H1 (cell line): ENCODE measurements around the gene OR7D4. TPM values are rescaled to one million over a fixed set of nuclear protein-coding genes. Genes with fewer than 3 reads are reported as not detected.

Experiments used
- CTCF ChIA-PET: fragments of 300-600 bp; sonication (Branson Sonifier 250); formaldehyde crosslinking; loops from one replicate; lab custom pipeline; 2021; ENCODE audit not compliant: partially characterized antibody; lab: Charles Lee
- POLR2A ChIA-PET: fragments of 300-600 bp; sonication (Branson Sonifier 250); formaldehyde crosslinking; loops from one replicate; lab custom pipeline; 2021; ENCODE audit warnings: inconsistent platforms; ENCODE audit not compliant: partially characterized antibody; lab: Charles Lee
- DNase-seq, 2 experiments: peaks; one replicate each; pipeline versions ENCODE4 v3.0.0 to v3.0.0-alpha.2; 2010 to 2022; ENCODE audit warnings: low spot score in 2 of 2, low read depth in 1 of 2, mixed read lengths in 1 of 2
- FAIRE-seq: peaks from 2 replicates; lab custom pipeline; 2011; peaks lifted over from hg19 to GRCh38; lab: Jason Lieb, UNC
- H2AFZ ChIP-seq: 2 replicates; pipeline ENCODE4 v1.8.1; 2012; ENCODE audit warnings: low read length, inconsistent platforms
- H2AK5ac ChIP-seq: 2 replicates; pipeline ENCODE4 v1.6.1; 2013; ENCODE audit warnings: low read depth, low read length
- H2BK120ac ChIP-seq: replicated peaks from 2 replicates; pipeline ENCODE3; 2013; ENCODE audit warnings: low read depth, low read length, inconsistent platforms
- H2BK12ac ChIP-seq: 2 replicates; pipeline ENCODE4 v1.6.1; 2013; ENCODE audit warnings: low read depth, low read length
- H2BK15ac ChIP-seq: 2 replicates; pipeline ENCODE4 v1.6.1; 2013; ENCODE audit warnings: low read length
- H2BK20ac ChIP-seq: 2 replicates; pipeline ENCODE4 v1.6.1; 2013; ENCODE audit warnings: low read length
- H2BK5ac ChIP-seq: 2 replicates; pipeline ENCODE4 v1.6.1; 2013; ENCODE audit warnings: low read depth, low read length
- H3K14ac ChIP-seq: 2 replicates; pipeline ENCODE4 v1.6.1; 2013; ENCODE audit warnings: inconsistent platforms; ENCODE audit not compliant: insufficient read length
- H3K18ac ChIP-seq: 2 replicates; pipeline ENCODE4 v1.6.1; 2013; ENCODE audit warnings: low read length; ENCODE audit errors: extremely low read depth
- H3K23ac ChIP-seq: 2 replicates; pipeline ENCODE4 v1.6.1; 2013; ENCODE audit warnings: inconsistent platforms; ENCODE audit not compliant: insufficient read length
- H3K23me2 ChIP-seq: 2 replicates; pipeline ENCODE4 v1.6.1; 2013; ENCODE audit warnings: low read depth, low read length
- H3K27ac ChIP-seq: 2 replicates; pipeline ENCODE4 v1.6.1; 2011; ENCODE audit warnings: low read depth, low read length, inconsistent platforms
- H3K27me3 ChIP-seq, 4 experiments: replicated peaks in 1 of 4; 1 replicate in 1 of 4; 2 replicates in 3 of 4; pipeline versions ENCODE4 v1.6.1 to v1.8.1; 2011 to 2013; ENCODE audit warnings: low read length in 3 of 4, mild to moderate bottlenecking in 3 of 4, inconsistent platforms in 2 of 4, mixed read lengths in 2 of 4, moderate library complexity in 1 of 4; ENCODE audit not compliant: control insufficient read depth in 3 of 4, insufficient read depth in 3 of 4; ENCODE audit errors: extremely low read depth in 1 of 4
- H3K36me3 ChIP-seq, 4 experiments: 2 replicates each; pipeline versions ENCODE4 v1.6.1 to v1.8.1; 2011 to 2013; ENCODE audit warnings: mild to moderate bottlenecking in 4 of 4, low read length in 3 of 4, moderate library complexity in 2 of 4, control low read depth in 1 of 4, inconsistent platforms in 1 of 4; ENCODE audit not compliant: insufficient read depth in 4 of 4, control insufficient read depth in 2 of 4
- H3K4ac ChIP-seq: replicated peaks from 2 replicates; pipeline ENCODE3; 2013; ENCODE audit warnings: low read length, low read depth, mixed read lengths, inconsistent platforms; ENCODE audit not compliant: insufficient read length
- H3K4me1 ChIP-seq, 4 experiments: replicated peaks in 1 of 4; 1 replicate in 1 of 4; 2 replicates in 3 of 4; pipeline versions ENCODE4 v1.6.1 to v1.8.1; 2011 to 2013; ENCODE audit warnings: low read length in 3 of 4, inconsistent platforms in 2 of 4, mixed read lengths in 1 of 4; ENCODE audit not compliant: insufficient read depth in 4 of 4, control insufficient read depth in 3 of 4
- H3K4me2 ChIP-seq, 2 experiments: 2 replicates each; pipeline versions ENCODE4 v1.6.1 to v1.8.1; 2011 to 2013; ENCODE audit warnings: low read depth in 2 of 2, low read length in 2 of 2, control low read depth in 1 of 2, inconsistent platforms in 1 of 2, mild to moderate bottlenecking in 1 of 2; ENCODE audit not compliant: insufficient read depth in 1 of 2
- H3K4me3 ChIP-seq, 4 experiments: fragments of 200-600, 300-600 bp in 1 of 4; sonication (generic), shearing (Covaris generic), sonication (Bioruptor Twin) in 1 of 4; 2 replicates each; pipeline versions ENCODE4 v1.5.1 to v1.8.1; 2011 to 2016; ENCODE audit warnings: low read length in 4 of 4, low read depth in 3 of 4, control low read depth in 2 of 4, inconsistent platforms in 2 of 4, mild to moderate bottlenecking in 2 of 4, mixed read lengths in 1 of 4, moderate library complexity in 1 of 4; ENCODE audit not compliant: insufficient read depth in 2 of 4; ENCODE audit errors: extremely low read depth in 1 of 4
- H3K56ac ChIP-seq: replicated peaks from 2 replicates; pipeline ENCODE3; 2013; ENCODE audit warnings: low read depth, mild to moderate bottlenecking, mixed read lengths, low read length, inconsistent platforms; ENCODE audit not compliant: insufficient read length
- H3K79me1 ChIP-seq: 2 replicates; pipeline ENCODE4 v1.6.1; 2013; ENCODE audit warnings: low read depth, low read length, control low read depth
- H3K79me2 ChIP-seq, 2 experiments: 2 replicates each; pipeline versions ENCODE4 v1.6.1 to v1.8.1; 2012 to 2013; ENCODE audit warnings: low read length in 2 of 2, mild to moderate bottlenecking in 2 of 2, inconsistent platforms in 1 of 2; ENCODE audit not compliant: insufficient read depth in 2 of 2, control insufficient read depth in 1 of 2
- H3K9ac ChIP-seq, 4 experiments: replicated peaks in 1 of 4; 1 replicate in 1 of 4; 2 replicates in 3 of 4; pipeline versions ENCODE4 v1.6.1 to v1.8.1; 2011 to 2013; ENCODE audit warnings: low read depth in 3 of 4, low read length in 3 of 4, control low read depth in 2 of 4, mild to moderate bottlenecking in 2 of 4, moderate library complexity in 2 of 4, inconsistent platforms in 1 of 4; ENCODE audit errors: extremely low read depth in 1 of 4
- H3K9me3 ChIP-seq, 2 experiments: 2 replicates each; pipeline versions ENCODE4 v1.6.1 to v1.8.1; 2012 to 2013; ENCODE audit warnings: mild to moderate bottlenecking in 2 of 2, moderate library complexity in 2 of 2, control low read depth in 1 of 2, inconsistent platforms in 1 of 2, low read depth in 1 of 2, low read length in 1 of 2, mixed read lengths in 1 of 2; ENCODE audit not compliant: insufficient read depth in 2 of 2
- H4K20me1 ChIP-seq, 2 experiments: replicated peaks in 1 of 2; 2 replicates each; pipeline versions ENCODE3 to v1.8.1; 2011 to 2013; ENCODE audit warnings: inconsistent platforms in 2 of 2, low read length in 2 of 2, mild to moderate bottlenecking in 1 of 2; ENCODE audit not compliant: insufficient read depth in 2 of 2, control insufficient read depth in 1 of 2
- H4K5ac ChIP-seq: 2 replicates; pipeline ENCODE4 v1.6.1; 2013; ENCODE audit warnings: low read length, low read depth, mixed read lengths, inconsistent platforms; ENCODE audit not compliant: insufficient read length
- H4K8ac ChIP-seq: 2 replicates; pipeline ENCODE4 v1.8.0; 2013; ENCODE audit warnings: mild to moderate bottlenecking, moderate library complexity, low read length, inconsistent platforms; ENCODE audit not compliant: insufficient read depth; ENCODE audit errors: extremely low read depth
- H4K91ac ChIP-seq: replicated peaks from 2 replicates; pipeline ENCODE3; 2013; ENCODE audit warnings: low read length, mixed read lengths, inconsistent platforms; ENCODE audit not compliant: insufficient read length
- CBX8 ChIP-seq: fragments of 300-800, 300-1000 bp; sonication (generic); IDR thresholded peaks from 2 replicates; pipeline ENCODE4 v1.7.1; 2016; ENCODE audit warnings: low read depth, low read length, borderline replicate concordance
- CEBPB ChIP-seq: IDR thresholded peaks from 2 replicates; pipeline ENCODE4 v1.6.1; 2012; ENCODE audit warnings: low read depth, low read length
- CHD2 ChIP-seq: IDR thresholded peaks from 2 replicates; pipeline ENCODE4 v1.6.1; 2012; ENCODE audit warnings: low read length, improper control_type of control experiment
- RBBP5 ChIP-seq: IDR thresholded peaks from 2 replicates; pipeline ENCODE4 v1.7.1; 2012; ENCODE audit warnings: low read depth, mild to moderate bottlenecking, inconsistent platforms, low read length, moderate library complexity, borderline replicate concordance
- SP2 ChIP-seq: IDR thresholded peaks from 2 replicates; pipeline ENCODE4 v1.6.1; 2012; ENCODE audit warnings: mild to moderate bottlenecking, low read length, inconsistent platforms
- YY1 ChIP-seq: IDR thresholded peaks from 2 replicates; pipeline ENCODE4 v1.6.1; 2011; ENCODE audit warnings: low read depth, mild to moderate bottlenecking, low read length
- WGBS, 2 experiments: shearing (Covaris generic) in 1 of 2; methylation state at CpG; one replicate each; pipeline versions ENCODE4 v1.1.6 to v1.1.7; 2013 to 2015; ENCODE audit warnings: low lambda C conversion rate in 2 of 2, mixed read lengths in 2 of 2, inconsistent platforms in 1 of 2, low coverage in 1 of 2, missing lambda C conversion rate in 1 of 2; ENCODE audit not compliant: insufficient replicate concordance in 2 of 2, insufficient coverage in 1 of 2, insufficient read length in 1 of 2; ENCODE audit errors: extremely low coverage in 1 of 2, missing lambda C conversion rate in 1 of 2; 5-methylcytosine and 5-hydroxymethylcytosine counted together
- polyA plus RNA-seq, 7 experiments: library from polyadenylated mRNA; depleted of rRNA in 3 of 7; stranded (reverse) in 5 of 7; unstranded in 2 of 7; fragments of >200 nt in 5 of 7; fragments of 200-250 nt in 2 of 7; gene quantifications; 1 replicate in 5 of 7; 2 replicates in 1 of 7; 4 replicates in 1 of 7; pipeline versions ENCODE4 v1.2.1 to v1.2.3, GENCODE V29; 2011 to 2013; ENCODE audit warnings: missing spikeins in 2 of 7, mixed read lengths in 2 of 7
- total RNA-seq: library from RNA; stranded (reverse); fragmentation: NEBNext Ultra II Directional; extraction: Animal tissue kit (Norgen Biotek cat#: 25700); gene quantifications from 2 replicates; pipeline ENCODE4 v1.2.1, GENCODE V29; 2021

Gene OR7D4
- total and polyA plus RNA-seq, 2 of the 8 experiments (the other 6 are each of a cell fraction or from before 2014, with no cell fraction given), result not detected

DNA sequence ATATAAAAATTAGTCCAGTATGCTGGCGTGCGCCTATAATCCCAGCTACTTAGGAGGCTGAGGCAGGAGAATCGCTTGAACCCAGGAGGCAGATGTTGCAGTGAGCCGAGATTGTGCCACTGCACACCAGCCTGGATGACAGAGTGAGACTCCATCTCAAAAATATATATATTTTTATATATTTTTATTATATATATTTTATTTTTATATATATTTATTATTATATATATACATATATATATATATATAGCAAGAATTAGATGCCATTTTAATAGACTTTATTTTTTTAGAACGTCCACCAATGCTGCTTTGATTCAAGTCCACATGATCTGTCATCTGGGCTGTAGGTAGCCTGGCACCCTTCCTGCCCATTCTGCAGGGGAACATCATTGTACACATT, 44.1 kb downstream of the OR7D4 start:
- H2AFZ ChIP-seq, result no peak overlapping the region
- no peak overlapping the region for H2BK20ac ChIP-seq
- POLR2A ChIA-PET, result no interaction called here
- no peak overlapping the region for H3K18ac ChIP-seq
- no peak overlapping the region for H2BK15ac ChIP-seq
- no peaks in the 10 kb centered on the region for H3K36me3 ChIP-seq
- no peaks in the 10 kb centered on the region for H4K20me1 ChIP-seq
- H4K5ac ChIP-seq, result no peak overlapping the region
- H4K8ac ChIP-seq, result no peak overlapping the region
- DNase-seq (no peak), FAIRE-seq (no peak)
- H2BK12ac ChIP-seq, result no peak overlapping the region
- CTCF ChIA-PET, result no interaction called here
- H3K4me3 ChIP-seq, result no peak overlapping the region
- 88% methylated on average over 5 of the region's 5 CpGs; no CpG with 5 or more reads in 1 of the 2 experiments for WGBS, 2 experiments
- H3K27me3 ChIP-seq, result no peaks in the 10 kb centered on the region
- peaks cover 11 to 19% of the 10 kb centered on the region in 2 experiments for H3K9me3 ChIP-seq
- no peak overlapping the region for H4K91ac ChIP-seq
- H3K27ac ChIP-seq, result no peak overlapping the region
- no peak overlapping the region for H2AK5ac ChIP-seq
- H3K14ac ChIP-seq, result no peak overlapping the region
- no peak overlapping the region for H2BK5ac ChIP-seq
- H3K23me2 ChIP-seq, result no peaks in the 10 kb centered on the region
- no peak overlapping the region for H3K56ac ChIP-seq
- H3K4me2 ChIP-seq, result no peak overlapping the region
- no peak overlapping the region for H3K9ac ChIP-seq
- H3K79me1 ChIP-seq, result no peaks in the 10 kb centered on the region
- H3K79me2 ChIP-seq, result no peaks in the 10 kb centered on the region
- H3K4ac ChIP-seq, result no peak overlapping the region
- TF ChIP-seq RBBP5, result no peak
- no peak for TF ChIP-seq CEBPB
- TF ChIP-seq SP2, result no peak
- TF ChIP-seq CHD2, result no peak
- TF ChIP-seq CBX8, result no peak
- TF ChIP-seq YY1, result no peak
- no peak overlapping the region for H3K23ac ChIP-seq
- H3K4me1 ChIP-seq, result no peaks in the 10 kb centered on the region
- no peak overlapping the region for H2BK120ac ChIP-seq
